ENCODE data around the gene ZNHIT2.
A peak's percentile ranks its signal among the peaks of the same experiment; 100 is the strongest.
"Not testable (repeated sequence)": the region's sequence is repeated elsewhere in the genome, so short reads cannot be mapped to it uniquely, and the experiment has no call there.

ZNHIT2 gene

GRCh38 chr11:65121447-65121864 is 4.0 kb upstream of the ZNHIT2 start:
- Histone ChIP-seq H3K36me3 (ENCODE audit: control insufficient read depth in 5 of 5, insufficient read depth in 5 of 5, low read length in 5 of 5) (peaks cover 0 to 47% (median 41%) of the 10 kb centered on the region in 5 donors), H3K4me1 (ENCODE audit: control insufficient read depth in 5 of 5, insufficient read depth in 5 of 5, low read length in 5 of 5) (peaks cover 6 to 34% (median 33%) of the 10 kb centered on the region in 5 donors), H3K27ac (ENCODE audit: low read depth, low read length) (peak overlapping the region; percentile 79), H3K9ac (ENCODE audit: low read length in 5 of 5) (peak overlapping the region; percentile 87 to 97 (median 92)), H3K27me3 (ENCODE audit: control insufficient read depth in 5 of 5, insufficient read depth in 4 of 5, low read length in 5 of 5) (no peaks in the 10 kb centered on the region), H3K4me3 (ENCODE audit: low read depth in 1 of 5, low read length in 5 of 5) (peak overlapping the region; percentile 83 to 99 (median 98)), H3K9me3 (ENCODE audit: control insufficient read depth in 5 of 5, low read length in 5 of 5) (no peaks in the 10 kb centered on the region)

- Histone ChIP-seq H3K9me3 (ENCODE audit: control insufficient read depth in 5 of 5, low read length in 5 of 5) (no peaks in the 10 kb centered on the region), H3K9ac (ENCODE audit: low read length in 5 of 5) (peak overlapping the region in 4 of 5 donors; percentile 87 to 94 (median 90)), H3K4me1 (ENCODE audit: control insufficient read depth in 5 of 5, insufficient read depth in 5 of 5, low read length in 5 of 5) (peaks cover 6 to 40% (median 39%) of the 10 kb centered on the region in 5 donors), H3K27me3 (ENCODE audit: control insufficient read depth in 5 of 5, insufficient read depth in 4 of 5, low read length in 5 of 5) (no peaks in the 10 kb centered on the region), H3K27ac (ENCODE audit: low read depth, low read length) (peak overlapping the region; percentile 79), H3K4me3 (ENCODE audit: low read depth in 1 of 5, low read length in 5 of 5) (peak overlapping the region; percentile 83 to 99 (median 98)), H3K36me3 (ENCODE audit: control insufficient read depth in 5 of 5, insufficient read depth in 5 of 5, low read length in 5 of 5) (peaks cover 0 to 44% (median 40%) of the 10 kb centered on the region in 5 donors)
Observed at GRCh38 chr11:65120831-65121230, 3.3 kb upstream of the ZNHIT2 start.

- Histone ChIP-seq H3K36me3 (ENCODE audit: control insufficient read depth in 5 of 5, insufficient read depth in 5 of 5, low read length in 5 of 5) (peaks cover 0 to 42% (median 37%) of the 10 kb centered on the region in 5 donors), H3K27me3 (ENCODE audit: control insufficient read depth in 5 of 5, insufficient read depth in 4 of 5, low read length in 5 of 5) (no peaks in the 10 kb centered on the region), H3K4me3 (ENCODE audit: low read depth in 1 of 5, low read length in 5 of 5) (no peak overlapping the region), H3K27ac (ENCODE audit: low read depth, low read length) (peak overlapping the region; percentile 79), H3K4me1 (ENCODE audit: control insufficient read depth in 5 of 5, insufficient read depth in 5 of 5, low read length in 5 of 5) (peaks cover 6 to 50% (median 42%) of the 10 kb centered on the region in 5 donors), H3K9me3 (ENCODE audit: control insufficient read depth in 5 of 5, low read length in 5 of 5) (no peaks in the 10 kb centered on the region), H3K9ac (ENCODE audit: low read length in 5 of 5) (peak overlapping the region in 3 of 5 donors; percentile 1 to 44 (median 31))
Observed at GRCh38 chr11:65119670-65119995, 2.1 kb upstream of the ZNHIT2 start.

- Histone ChIP-seq H3K4me1 (ENCODE audit: control insufficient read depth in 5 of 5, insufficient read depth in 5 of 5, low read length in 5 of 5) (peaks cover 6 to 51% (median 42%) of the 10 kb centered on the region in 5 donors), H3K36me3 (ENCODE audit: control insufficient read depth in 5 of 5, insufficient read depth in 5 of 5, low read length in 5 of 5) (peaks cover 0 to 43% (median 32%) of the 10 kb centered on the region in 5 donors), H3K27ac (ENCODE audit: low read depth, low read length) (peak overlapping the region; percentile 86)
- H3K9me3 ChIP-seq (ENCODE audit: control insufficient read depth in 5 of 5, low read length in 5 of 5); H3K4me3 ChIP-seq (ENCODE audit: low read depth in 1 of 5, low read length in 5 of 5); H3K9ac ChIP-seq (ENCODE audit: low read length in 5 of 5); H3K27me3 ChIP-seq (ENCODE audit: control insufficient read depth in 5 of 5, insufficient read depth in 4 of 5, low read length in 5 of 5): not testable (repeated sequence)
Observed at GRCh38 chr11:65118891-65119669, 1.6 kb upstream of the ZNHIT2 start.

- peaks cover 0 to 43% (median 31%) of the 10 kb centered on the region in 5 donors for H3K36me3 ChIP-seq (ENCODE audit: control insufficient read depth in 5 of 5, insufficient read depth in 5 of 5, low read length in 5 of 5)
- H3K27me3 ChIP-seq (ENCODE audit: control insufficient read depth in 5 of 5, insufficient read depth in 4 of 5, low read length in 5 of 5): no peaks in the 10 kb centered on the region
- H3K9ac ChIP-seq (ENCODE audit: low read length in 5 of 5): no peak overlapping the region
- H3K27ac ChIP-seq (ENCODE audit: low read depth, low read length): peak overlapping the region; percentile 86
- H3K4me1 ChIP-seq (ENCODE audit: control insufficient read depth in 5 of 5, insufficient read depth in 5 of 5, low read length in 5 of 5): peaks cover 6 to 58% (median 45%) of the 10 kb centered on the region in 5 donors
- peak overlapping the region in 1 of 5 donors; percentile 90 for H3K4me3 ChIP-seq (ENCODE audit: low read depth in 1 of 5, low read length in 5 of 5)
- no peaks in the 10 kb centered on the region for H3K9me3 ChIP-seq (ENCODE audit: control insufficient read depth in 5 of 5, low read length in 5 of 5)
Observed at GRCh38 chr11:65118097-65118837, 766 bp upstream of the ZNHIT2 start.

GRCh38 chr11:65116370-65117205 is 913 bp downstream of the ZNHIT2 start:
- peaks cover 6 to 62% (median 48%) of the 10 kb centered on the region in 5 donors for H3K4me1 ChIP-seq (ENCODE audit: control insufficient read depth in 5 of 5, insufficient read depth in 5 of 5, low read length in 5 of 5)
- H3K27me3 ChIP-seq (ENCODE audit: control insufficient read depth in 5 of 5, insufficient read depth in 4 of 5, low read length in 5 of 5): no peaks in the 10 kb centered on the region
- H3K9ac ChIP-seq (ENCODE audit: low read length in 5 of 5): peak overlapping the region in 4 of 5 donors; percentile 84 to 92 (median 90)
- H3K27ac ChIP-seq (ENCODE audit: low read depth, low read length): peak overlapping the region; percentile 86
- peak overlapping the region in 4 of 5 donors; percentile 79 to 95 (median 92) for H3K4me3 ChIP-seq (ENCODE audit: low read depth in 1 of 5, low read length in 5 of 5)
- peaks cover 0 to 43% (median 31%) of the 10 kb centered on the region in 5 donors for H3K36me3 ChIP-seq (ENCODE audit: control insufficient read depth in 5 of 5, insufficient read depth in 5 of 5, low read length in 5 of 5)
- H3K9me3 ChIP-seq (ENCODE audit: control insufficient read depth in 5 of 5, low read length in 5 of 5): no peaks in the 10 kb centered on the region

GRCh38 chr11:65115361-65116082 is 2.0 kb downstream of the ZNHIT2 start:
- Histone ChIP-seq H3K36me3 (ENCODE audit: control insufficient read depth in 5 of 5, insufficient read depth in 5 of 5, low read length in 5 of 5) (peaks cover 0 to 39% (median 26%) of the 10 kb centered on the region in 5 donors), H3K27ac (ENCODE audit: low read depth, low read length) (no peak overlapping the region), H3K9ac (ENCODE audit: low read length in 5 of 5) (no peak overlapping the region), H3K4me1 (ENCODE audit: control insufficient read depth in 5 of 5, insufficient read depth in 5 of 5, low read length in 5 of 5) (peaks cover 4 to 62% (median 49%) of the 10 kb centered on the region in 5 donors), H3K27me3 (ENCODE audit: control insufficient read depth in 5 of 5, insufficient read depth in 4 of 5, low read length in 5 of 5) (no peaks in the 10 kb centered on the region), H3K9me3 (ENCODE audit: control insufficient read depth in 5 of 5, low read length in 5 of 5) (no peaks in the 10 kb centered on the region), H3K4me3 (ENCODE audit: low read depth in 1 of 5, low read length in 5 of 5) (no peak overlapping the region)

- H3K36me3 ChIP-seq (ENCODE audit: control insufficient read depth in 5 of 5, insufficient read depth in 5 of 5, low read length in 5 of 5): peaks cover 0 to 34% (median 21%) of the 10 kb centered on the region in 5 donors
- H3K9me3 ChIP-seq (ENCODE audit: control insufficient read depth in 5 of 5, low read length in 5 of 5): no peaks in the 10 kb centered on the region
- no peaks in the 10 kb centered on the region for H3K27me3 ChIP-seq (ENCODE audit: control insufficient read depth in 5 of 5, insufficient read depth in 4 of 5, low read length in 5 of 5)
- H3K27ac ChIP-seq (ENCODE audit: low read depth, low read length): no peak overlapping the region
- H3K9ac ChIP-seq (ENCODE audit: low read length in 5 of 5): no peak overlapping the region
- peaks cover 4 to 67% (median 49%) of the 10 kb centered on the region in 5 donors for H3K4me1 ChIP-seq (ENCODE audit: control insufficient read depth in 5 of 5, insufficient read depth in 5 of 5, low read length in 5 of 5)
- no peak overlapping the region for H3K4me3 ChIP-seq (ENCODE audit: low read depth in 1 of 5, low read length in 5 of 5)
Observed at GRCh38 chr11:65114538-65115171, 2.8 kb downstream of the ZNHIT2 start.

- Histone ChIP-seq H3K27ac (ENCODE audit: low read depth, low read length) (no peak overlapping the region), H3K4me1 (ENCODE audit: control insufficient read depth in 5 of 5, insufficient read depth in 5 of 5, low read length in 5 of 5) (peaks cover 4 to 67% (median 49%) of the 10 kb centered on the region in 5 donors), H3K36me3 (ENCODE audit: control insufficient read depth in 5 of 5, insufficient read depth in 5 of 5, low read length in 5 of 5) (peaks cover 0 to 34% (median 28%) of the 10 kb centered on the region in 5 donors), H3K9ac (ENCODE audit: low read length in 5 of 5) (no peak overlapping the region), H3K4me3 (ENCODE audit: low read depth in 1 of 5, low read length in 5 of 5) (no peak overlapping the region), H3K27me3 (ENCODE audit: control insufficient read depth in 5 of 5, insufficient read depth in 4 of 5, low read length in 5 of 5) (no peaks in the 10 kb centered on the region), H3K9me3 (ENCODE audit: control insufficient read depth in 5 of 5, low read length in 5 of 5) (no peaks in the 10 kb centered on the region)
Observed at GRCh38 chr11:65113839-65114238, 3.7 kb downstream of the ZNHIT2 start.
